ENCODE measurements around the gene PSMC6.

GRCh38 chr14:52700701-52701172 lies 6.3 kb upstream of the PSMC6 start:
- TF ChIP-seq, protein P1, sequence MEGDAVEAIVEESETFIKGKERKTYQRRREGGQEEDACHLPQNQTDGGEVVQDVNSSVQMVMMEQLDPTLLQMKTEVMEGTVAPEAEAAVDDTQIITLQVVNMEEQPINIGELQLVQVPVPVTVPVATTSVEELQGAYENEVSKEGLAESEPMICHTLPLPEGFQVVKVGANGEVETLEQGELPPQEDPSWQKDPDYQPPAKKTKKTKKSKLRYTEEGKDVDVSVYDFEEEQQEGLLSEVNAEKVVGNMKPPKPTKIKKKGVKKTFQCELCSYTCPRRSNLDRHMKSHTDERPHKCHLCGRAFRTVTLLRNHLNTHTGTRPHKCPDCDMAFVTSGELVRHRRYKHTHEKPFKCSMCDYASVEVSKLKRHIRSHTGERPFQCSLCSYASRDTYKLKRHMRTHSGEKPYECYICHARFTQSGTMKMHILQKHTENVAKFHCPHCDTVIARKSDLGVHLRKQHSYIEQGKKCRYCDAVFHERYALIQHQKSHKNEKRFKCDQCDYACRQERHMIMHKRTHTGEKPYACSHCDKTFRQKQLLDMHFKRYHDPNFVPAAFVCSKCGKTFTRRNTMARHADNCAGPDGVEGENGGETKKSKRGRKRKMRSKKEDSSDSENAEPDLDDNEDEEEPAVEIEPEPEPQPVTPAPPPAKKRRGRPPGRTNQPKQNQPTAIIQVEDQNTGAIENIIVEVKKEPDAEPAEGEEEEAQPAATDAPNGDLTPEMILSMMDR (conservative IDR thresholded peaks at IDR 0.05; ENCODE audit: low read depth in 2 of 2): no peak
- TF ChIP-seq EZH2 (IDR thresholded peaks at IDR 0.05; ENCODE audit: low read depth, unreplicated experiment) (no peak), JUNB (IDR thresholded peaks at IDR 0.05; ENCODE audit: unreplicated experiment) (no peak), POLR2AphosphoS5 (IDR thresholded peaks at IDR 0.05; ENCODE audit: low read depth) (no peak), EZH2phosphoT487 (IDR thresholded peaks at IDR 0.05; ENCODE audit: unreplicated experiment) (no peak)
- TF ChIP-seq, protein P2, sequence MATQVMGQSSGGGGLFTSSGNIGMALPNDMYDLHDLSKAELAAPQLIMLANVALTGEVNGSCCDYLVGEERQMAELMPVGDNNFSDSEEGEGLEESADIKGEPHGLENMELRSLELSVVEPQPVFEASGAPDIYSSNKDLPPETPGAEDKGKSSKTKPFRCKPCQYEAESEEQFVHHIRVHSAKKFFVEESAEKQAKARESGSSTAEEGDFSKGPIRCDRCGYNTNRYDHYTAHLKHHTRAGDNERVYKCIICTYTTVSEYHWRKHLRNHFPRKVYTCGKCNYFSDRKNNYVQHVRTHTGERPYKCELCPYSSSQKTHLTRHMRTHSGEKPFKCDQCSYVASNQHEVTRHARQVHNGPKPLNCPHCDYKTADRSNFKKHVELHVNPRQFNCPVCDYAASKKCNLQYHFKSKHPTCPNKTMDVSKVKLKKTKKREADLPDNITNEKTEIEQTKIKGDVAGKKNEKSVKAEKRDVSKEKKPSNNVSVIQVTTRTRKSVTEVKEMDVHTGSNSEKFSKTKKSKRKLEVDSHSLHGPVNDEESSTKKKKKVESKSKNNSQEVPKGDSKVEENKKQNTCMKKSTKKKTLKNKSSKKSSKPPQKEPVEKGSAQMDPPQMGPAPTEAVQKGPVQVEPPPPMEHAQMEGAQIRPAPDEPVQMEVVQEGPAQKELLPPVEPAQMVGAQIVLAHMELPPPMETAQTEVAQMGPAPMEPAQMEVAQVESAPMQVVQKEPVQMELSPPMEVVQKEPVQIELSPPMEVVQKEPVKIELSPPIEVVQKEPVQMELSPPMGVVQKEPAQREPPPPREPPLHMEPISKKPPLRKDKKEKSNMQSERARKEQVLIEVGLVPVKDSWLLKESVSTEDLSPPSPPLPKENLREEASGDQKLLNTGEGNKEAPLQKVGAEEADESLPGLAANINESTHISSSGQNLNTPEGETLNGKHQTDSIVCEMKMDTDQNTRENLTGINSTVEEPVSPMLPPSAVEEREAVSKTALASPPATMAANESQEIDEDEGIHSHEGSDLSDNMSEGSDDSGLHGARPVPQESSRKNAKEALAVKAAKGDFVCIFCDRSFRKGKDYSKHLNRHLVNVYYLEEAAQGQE (IDR thresholded peaks at IDR 0.05; ENCODE audit: unreplicated experiment): no peak
- TF ChIP-seq, protein P3, sequence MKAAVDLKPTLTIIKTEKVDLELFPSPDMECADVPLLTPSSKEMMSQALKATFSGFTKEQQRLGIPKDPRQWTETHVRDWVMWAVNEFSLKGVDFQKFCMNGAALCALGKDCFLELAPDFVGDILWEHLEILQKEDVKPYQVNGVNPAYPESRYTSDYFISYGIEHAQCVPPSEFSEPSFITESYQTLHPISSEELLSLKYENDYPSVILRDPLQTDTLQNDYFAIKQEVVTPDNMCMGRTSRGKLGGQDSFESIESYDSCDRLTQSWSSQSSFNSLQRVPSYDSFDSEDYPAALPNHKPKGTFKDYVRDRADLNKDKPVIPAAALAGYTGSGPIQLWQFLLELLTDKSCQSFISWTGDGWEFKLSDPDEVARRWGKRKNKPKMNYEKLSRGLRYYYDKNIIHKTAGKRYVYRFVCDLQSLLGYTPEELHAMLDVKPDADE (IDR thresholded peaks at IDR 0.05): no peak
